ENCODE data around the gene FAM135A.
"Not testable (repeated sequence)": the region's sequence is repeated elsewhere in the genome, so short reads cannot be mapped to it uniquely, and the experiment has no call there.

FAM135A gene

DNA sequence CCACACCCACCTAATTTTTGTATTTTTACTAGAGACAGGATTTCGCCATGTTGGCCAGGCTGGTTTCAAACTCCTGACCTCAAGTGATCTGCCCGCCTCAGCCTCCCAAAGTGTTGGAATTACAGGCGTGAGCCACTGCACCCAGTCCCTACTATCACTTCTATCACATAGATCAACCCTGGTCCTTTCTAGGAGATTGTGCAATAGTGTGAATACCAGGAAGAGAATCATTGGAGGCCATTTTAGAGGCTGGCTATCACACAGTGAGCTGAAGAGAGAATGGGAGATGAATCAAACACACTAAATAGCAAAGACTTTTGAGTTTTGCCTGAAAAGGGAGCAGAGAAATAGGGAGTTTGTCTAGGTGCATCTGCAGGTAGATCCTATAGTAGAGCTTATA, 57.2 kb downstream of the FAM135A start:
- H3K36me3 ChIP-seq (ENCODE audit: control insufficient read depth in 1 of 2, insufficient read depth in 2 of 2, low read length in 2 of 2) = peaks cover 13% of the 10 kb centered on the region in 2 donors
- H3K9me3 ChIP-seq (ENCODE audit: control insufficient read depth in 1 of 2, low read length in 2 of 2); H3K4me3 ChIP-seq (ENCODE audit: low read depth in 1 of 2, low read length in 2 of 2); H3K27me3 ChIP-seq (ENCODE audit: low read depth, low read length); H3K4me1 ChIP-seq (ENCODE audit: control insufficient read depth in 1 of 2, insufficient read depth in 2 of 2, low read length in 2 of 2); H3K27ac ChIP-seq (ENCODE audit: low read length): not testable (repeated sequence)

DNA sequence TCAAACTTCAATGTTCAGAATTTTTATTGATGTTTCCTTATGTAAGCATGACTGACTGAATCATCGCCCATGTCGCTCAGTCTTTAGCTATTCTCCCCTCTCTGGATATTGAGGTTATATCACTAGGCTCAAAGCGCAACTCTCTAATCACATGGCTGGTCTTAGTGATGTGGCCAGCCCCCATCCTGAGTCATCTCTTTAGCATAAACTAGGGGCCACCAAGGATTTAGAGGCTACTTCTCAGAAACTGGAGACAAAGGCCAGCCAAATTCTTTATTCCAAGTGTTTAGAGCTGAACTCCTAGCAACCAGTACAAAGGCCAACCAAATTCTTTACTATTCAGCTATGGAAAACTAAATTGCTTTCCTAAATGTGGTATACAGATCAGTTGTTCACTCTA, 61.4 kb downstream of the FAM135A start:
- peaks cover 0 to under 1% of the 10 kb centered on the region in 2 donors for H3K4me1 ChIP-seq (ENCODE audit: control insufficient read depth in 1 of 2, insufficient read depth in 2 of 2, low read length in 2 of 2)
- H3K4me3 ChIP-seq (ENCODE audit: low read depth in 1 of 2, low read length in 2 of 2) = no peak overlapping the region
- no peak overlapping the region for H3K27ac ChIP-seq (ENCODE audit: low read length)
- H3K36me3 ChIP-seq (ENCODE audit: control insufficient read depth in 1 of 2, insufficient read depth in 2 of 2, low read length in 2 of 2) = peaks cover 20 to 30% of the 10 kb centered on the region in 2 donors
- no peaks in the 10 kb centered on the region for H3K9me3 ChIP-seq (ENCODE audit: control insufficient read depth in 1 of 2, low read length in 2 of 2)
- H3K27me3 ChIP-seq (ENCODE audit: low read depth, low read length) = no peaks in the 10 kb centered on the region

DNA sequence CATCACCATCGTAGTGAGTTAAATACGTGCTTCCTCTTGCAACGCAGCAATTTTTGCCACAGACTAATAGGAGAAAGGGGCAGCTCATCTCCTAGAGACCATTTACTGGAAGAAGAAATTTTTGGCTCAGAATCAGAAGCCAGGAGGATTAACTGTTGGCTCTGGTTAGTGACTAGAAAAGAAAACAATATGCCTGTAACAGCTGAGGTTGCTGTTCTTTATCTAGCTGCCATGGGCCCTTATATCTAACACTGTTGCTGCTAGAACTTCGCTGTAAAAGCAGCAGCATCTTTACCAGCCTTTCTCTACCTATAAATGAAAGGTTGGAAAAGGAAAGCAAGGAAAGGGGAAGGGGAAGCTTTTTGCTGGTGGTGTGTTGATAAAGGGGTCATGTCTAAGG, 65.9 kb downstream of the FAM135A start:
- no peak overlapping the region for H3K4me3 ChIP-seq (ENCODE audit: low read depth in 1 of 2, low read length in 2 of 2)
- peaks cover 0 to 5% of the 10 kb centered on the region in 2 donors for H3K4me1 ChIP-seq (ENCODE audit: control insufficient read depth in 1 of 2, insufficient read depth in 2 of 2, low read length in 2 of 2)
- H3K27ac ChIP-seq (ENCODE audit: low read length) = no peak overlapping the region
- H3K27me3 ChIP-seq (ENCODE audit: low read depth, low read length) = no peaks in the 10 kb centered on the region
- peaks cover 17 to 29% of the 10 kb centered on the region in 2 donors for H3K36me3 ChIP-seq (ENCODE audit: control insufficient read depth in 1 of 2, insufficient read depth in 2 of 2, low read length in 2 of 2)
- H3K9me3 ChIP-seq (ENCODE audit: control insufficient read depth in 1 of 2, low read length in 2 of 2) = no peaks in the 10 kb centered on the region

DNA sequence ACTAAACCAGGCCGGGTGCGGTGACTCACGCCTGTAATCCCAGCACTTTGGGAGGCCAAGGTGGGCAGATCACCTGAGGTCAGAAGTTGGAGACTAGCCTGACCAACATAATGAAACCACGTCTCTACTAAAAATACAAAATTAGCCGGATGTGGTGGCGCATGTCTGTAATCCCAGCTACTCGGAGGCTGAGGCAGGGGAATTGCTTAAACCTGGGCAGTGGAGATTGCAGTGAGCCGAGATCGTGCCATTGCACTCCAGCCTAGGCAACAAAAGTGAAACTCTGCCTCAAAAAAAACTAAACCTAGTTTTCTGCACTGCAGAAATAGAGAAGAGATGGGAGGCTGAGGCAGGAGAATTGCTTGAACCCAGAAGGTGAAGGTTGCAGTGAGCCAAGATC, 73.3 kb downstream of the FAM135A start:
- H3K27me3 ChIP-seq (ENCODE audit: low read depth, low read length) = not testable (repeated sequence)
- H3K36me3 ChIP-seq (ENCODE audit: control insufficient read depth in 1 of 2, insufficient read depth in 2 of 2, low read length in 2 of 2) = peaks cover 0 to 27% of the 10 kb centered on the region in 2 donors

DNA sequence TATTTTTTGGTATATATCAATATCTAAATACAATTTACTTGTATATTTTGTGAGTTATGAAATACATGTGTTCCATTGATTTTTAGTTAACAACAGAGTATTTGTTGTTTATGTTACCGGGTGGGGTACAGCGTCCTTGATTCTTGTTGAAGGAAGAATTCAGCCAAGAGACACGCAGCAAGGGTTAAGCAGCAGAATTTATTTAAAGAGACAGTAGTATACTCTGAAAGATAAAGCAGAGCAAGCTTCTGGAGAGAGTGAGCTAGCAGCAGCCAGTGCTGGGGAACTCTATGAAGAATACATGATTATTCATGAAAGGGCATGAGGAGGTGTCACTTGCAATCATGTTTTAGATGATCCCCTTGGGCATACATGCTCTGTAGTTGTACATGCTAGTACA, 76.1 kb downstream of the FAM135A start:
- Histone ChIP-seq H3K36me3 (ENCODE audit: control insufficient read depth in 1 of 2, insufficient read depth in 2 of 2, low read length in 2 of 2) (peaks cover 0 to 11% of the 10 kb centered on the region in 2 donors), H3K9me3 (ENCODE audit: control insufficient read depth in 1 of 2, low read length in 2 of 2) (no peaks in the 10 kb centered on the region), H3K4me3 (ENCODE audit: low read depth in 1 of 2, low read length in 2 of 2) (no peak overlapping the region), H3K27ac (ENCODE audit: low read length) (no peak overlapping the region), H3K4me1 (ENCODE audit: control insufficient read depth in 1 of 2, insufficient read depth in 2 of 2, low read length in 2 of 2) (no peaks in the 10 kb centered on the region), H3K27me3 (ENCODE audit: low read depth, low read length) (no peaks in the 10 kb centered on the region)

More for the DNA sequence above, 73.3 kb downstream of the FAM135A start:
- H3K4me1 ChIP-seq (ENCODE audit: control insufficient read depth in 1 of 2, insufficient read depth in 2 of 2, low read length in 2 of 2); H3K9me3 ChIP-seq (ENCODE audit: control insufficient read depth in 1 of 2, low read length in 2 of 2); H3K27ac ChIP-seq (ENCODE audit: low read length); H3K4me3 ChIP-seq (ENCODE audit: low read depth in 1 of 2, low read length in 2 of 2): not testable (repeated sequence)

DNA sequence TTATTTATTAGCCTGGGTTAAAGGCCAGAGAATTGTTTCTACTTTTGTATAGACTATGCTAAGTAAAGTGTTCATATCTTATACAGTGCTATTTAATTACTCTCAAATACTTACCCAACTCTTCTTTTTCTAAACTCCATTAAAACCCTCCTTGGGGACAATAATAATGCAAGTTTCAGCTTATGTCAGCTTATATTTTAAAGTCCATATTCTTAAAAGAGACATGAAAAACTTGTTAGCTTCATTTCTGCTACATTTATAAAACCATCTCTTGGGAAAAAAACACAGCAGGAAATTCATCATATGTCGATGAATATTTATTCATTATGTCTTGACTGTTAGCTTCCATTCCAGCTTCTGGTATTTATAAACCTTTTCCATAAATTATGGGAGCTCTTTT, 81.5 kb downstream of the FAM135A start:
- H3K36me3 ChIP-seq (ENCODE audit: control insufficient read depth in 1 of 2, insufficient read depth in 2 of 2, low read length in 2 of 2) = peaks cover 0 to 6% of the 10 kb centered on the region in 2 donors

DNA sequence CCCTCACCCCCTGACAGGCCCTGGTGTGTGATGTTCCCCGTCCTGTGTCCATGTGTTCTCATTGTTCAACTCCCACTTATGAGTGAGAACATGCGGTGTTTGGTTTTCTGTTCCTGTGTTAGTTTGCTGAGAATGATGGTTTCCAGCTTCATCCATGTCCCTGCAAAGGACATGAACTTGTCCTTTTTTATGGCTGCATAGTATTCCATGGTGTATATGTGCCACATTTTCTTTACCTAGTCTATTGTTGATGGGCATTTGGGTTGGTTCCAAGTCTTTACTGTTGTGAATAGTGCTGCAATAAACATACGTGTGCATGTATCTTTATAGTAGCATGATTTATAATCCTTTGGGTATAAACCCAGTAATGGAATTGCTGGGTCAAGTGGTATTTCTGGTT, 82.5 kb downstream of the FAM135A start:
- not testable (repeated sequence) for H3K27me3 ChIP-seq (ENCODE audit: low read depth, low read length); H3K9me3 ChIP-seq (ENCODE audit: control insufficient read depth in 1 of 2, low read length in 2 of 2); H3K27ac ChIP-seq (ENCODE audit: low read length); H3K4me1 ChIP-seq (ENCODE audit: control insufficient read depth in 1 of 2, insufficient read depth in 2 of 2, low read length in 2 of 2); H3K4me3 ChIP-seq (ENCODE audit: low read depth in 1 of 2, low read length in 2 of 2)
- H3K36me3 ChIP-seq (ENCODE audit: control insufficient read depth in 1 of 2, insufficient read depth in 2 of 2, low read length in 2 of 2) = peaks cover 0 to 14% of the 10 kb centered on the region in 2 donors

More for the DNA sequence above, 81.5 kb downstream of the FAM135A start:
- no peak overlapping the region for H3K27ac ChIP-seq (ENCODE audit: low read length)
- no peak overlapping the region for H3K4me3 ChIP-seq (ENCODE audit: low read depth in 1 of 2, low read length in 2 of 2)
- no peaks in the 10 kb centered on the region for H3K27me3 ChIP-seq (ENCODE audit: low read depth, low read length)
- no peaks in the 10 kb centered on the region for H3K4me1 ChIP-seq (ENCODE audit: control insufficient read depth in 1 of 2, insufficient read depth in 2 of 2, low read length in 2 of 2)
- H3K9me3 ChIP-seq (ENCODE audit: control insufficient read depth in 1 of 2, low read length in 2 of 2) = peaks cover 0 to 4% of the 10 kb centered on the region in 2 donors

DNA sequence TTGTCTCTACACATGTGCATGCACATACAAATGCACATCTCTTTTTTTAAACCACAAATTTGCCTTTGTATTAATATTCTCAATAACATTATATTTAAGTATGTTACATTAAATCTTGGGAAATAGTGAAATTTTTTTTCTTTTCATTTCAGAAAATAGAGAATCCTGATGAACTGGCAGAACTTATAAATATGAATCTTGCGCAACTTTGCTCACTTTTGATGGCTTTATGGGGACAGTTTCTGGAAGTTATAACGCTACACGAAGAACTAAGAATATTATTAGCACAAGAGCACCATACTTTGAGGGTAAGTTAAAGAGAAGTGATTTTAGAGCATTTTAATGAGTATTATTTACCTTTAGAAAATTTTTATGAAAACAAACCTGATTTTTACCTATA, 89.2 kb downstream of the FAM135A start:
- Histone ChIP-seq H3K27me3 (ENCODE audit: low read depth, low read length) (no peaks in the 10 kb centered on the region), H3K4me3 (ENCODE audit: low read depth in 1 of 2, low read length in 2 of 2) (no peak overlapping the region), H3K4me1 (ENCODE audit: control insufficient read depth in 1 of 2, insufficient read depth in 2 of 2, low read length in 2 of 2) (no peaks in the 10 kb centered on the region), H3K27ac (ENCODE audit: low read length) (no peak overlapping the region), H3K36me3 (ENCODE audit: control insufficient read depth in 1 of 2, insufficient read depth in 2 of 2, low read length in 2 of 2) (peaks cover 22 to 53% of the 10 kb centered on the region in 2 donors), H3K9me3 (ENCODE audit: control insufficient read depth in 1 of 2, low read length in 2 of 2) (peaks cover 12 to 18% of the 10 kb centered on the region in 2 donors)

DNA sequence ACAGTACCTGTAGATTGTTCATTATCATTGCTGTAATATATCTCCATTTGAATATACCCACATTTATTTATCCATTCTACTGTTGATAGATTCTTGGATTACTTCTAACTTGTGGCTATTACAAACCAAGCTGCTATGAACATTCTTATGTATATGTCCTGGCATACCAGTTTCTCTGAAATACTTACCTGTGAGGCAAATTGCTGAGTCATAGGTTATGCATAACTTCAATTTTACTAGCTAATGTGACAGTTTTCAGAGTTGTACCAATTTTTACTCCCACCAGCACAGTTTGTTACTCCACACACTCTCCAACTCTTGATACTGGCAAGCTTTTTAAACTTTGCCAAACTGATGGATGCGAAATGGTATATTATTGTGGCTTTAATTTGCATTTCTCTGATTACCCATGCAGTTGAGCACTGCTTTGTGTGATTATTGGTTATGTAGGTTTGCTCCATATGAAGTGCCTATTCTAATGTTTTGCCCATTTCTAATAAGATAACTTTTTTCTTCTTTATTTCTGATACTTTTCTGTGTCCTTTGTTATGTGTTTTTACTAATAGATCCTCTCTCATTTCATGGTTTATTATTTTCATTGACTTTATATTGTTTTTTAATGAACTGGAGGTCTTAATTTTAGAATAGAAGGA, 90.6 kb downstream of the FAM135A start:
- no peaks in the 10 kb centered on the region for H3K4me1 ChIP-seq (ENCODE audit: control insufficient read depth in 1 of 2, insufficient read depth in 2 of 2, low read length in 2 of 2)
- peaks cover 22 to 53% of the 10 kb centered on the region in 2 donors for H3K36me3 ChIP-seq (ENCODE audit: control insufficient read depth in 1 of 2, insufficient read depth in 2 of 2, low read length in 2 of 2)
- H3K27me3 ChIP-seq (ENCODE audit: low read depth, low read length) = no peaks in the 10 kb centered on the region
- H3K9me3 ChIP-seq (ENCODE audit: control insufficient read depth in 1 of 2, low read length in 2 of 2) = peaks cover 12 to 18% of the 10 kb centered on the region in 2 donors
- no peak overlapping the region for H3K27ac ChIP-seq (ENCODE audit: low read length)
- H3K4me3 ChIP-seq (ENCODE audit: low read depth in 1 of 2, low read length in 2 of 2) = no peak overlapping the region

DNA sequence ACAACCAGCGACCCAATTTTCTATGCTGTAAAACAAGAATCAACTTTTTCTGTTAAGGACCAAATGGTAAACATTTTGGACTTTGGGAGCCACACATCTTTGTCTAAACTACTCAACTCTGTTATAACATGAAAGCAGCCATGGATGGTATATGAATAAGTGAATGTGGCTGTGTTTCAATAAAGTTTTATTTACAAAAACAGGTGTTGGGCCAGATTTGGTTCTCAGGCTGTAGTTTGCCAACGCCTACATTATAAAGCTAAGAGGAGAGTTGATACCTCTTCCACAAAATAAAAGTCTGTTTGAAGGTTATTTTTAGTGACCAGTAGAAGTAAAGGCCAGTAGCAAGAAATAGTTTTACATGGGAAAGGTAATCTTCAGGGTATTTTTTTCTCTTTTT, 93.0 kb downstream of the FAM135A start:
- peaks cover 12 to 13% of the 10 kb centered on the region in 2 donors for H3K9me3 ChIP-seq (ENCODE audit: control insufficient read depth in 1 of 2, low read length in 2 of 2)
- no peaks in the 10 kb centered on the region for H3K27me3 ChIP-seq (ENCODE audit: low read depth, low read length)
- H3K27ac ChIP-seq (ENCODE audit: low read length) = no peak overlapping the region
- H3K4me3 ChIP-seq (ENCODE audit: low read depth in 1 of 2, low read length in 2 of 2) = no peak overlapping the region
- H3K4me1 ChIP-seq (ENCODE audit: control insufficient read depth in 1 of 2, insufficient read depth in 2 of 2, low read length in 2 of 2) = no peaks in the 10 kb centered on the region
- H3K36me3 ChIP-seq (ENCODE audit: control insufficient read depth in 1 of 2, insufficient read depth in 2 of 2, low read length in 2 of 2) = peaks cover 22 to 34% of the 10 kb centered on the region in 2 donors

DNA sequence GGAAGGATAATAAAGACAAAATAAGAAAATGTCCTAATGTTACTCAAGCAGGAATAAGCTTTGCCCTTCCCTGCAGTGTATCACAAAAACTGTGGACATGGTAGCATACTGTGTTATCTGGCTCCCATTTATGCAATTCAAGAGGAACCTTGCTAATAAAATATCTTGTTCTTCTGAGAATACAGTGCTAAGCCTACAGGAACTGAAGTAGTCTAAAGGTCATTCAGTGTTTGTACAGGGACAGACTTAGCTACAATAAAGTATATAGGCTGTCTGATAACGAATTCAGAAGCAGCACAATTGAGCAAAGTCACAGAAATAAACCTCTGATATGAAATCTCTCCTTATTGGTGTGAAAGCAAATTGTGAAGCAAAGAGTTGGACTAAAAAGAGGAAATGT, 93.9 kb downstream of the FAM135A start:
- Histone ChIP-seq H3K4me3 (ENCODE audit: low read depth in 1 of 2, low read length in 2 of 2) (no peak overlapping the region), H3K27me3 (ENCODE audit: low read depth, low read length) (no peaks in the 10 kb centered on the region), H3K4me1 (ENCODE audit: control insufficient read depth in 1 of 2, insufficient read depth in 2 of 2, low read length in 2 of 2) (no peaks in the 10 kb centered on the region), H3K36me3 (ENCODE audit: control insufficient read depth in 1 of 2, insufficient read depth in 2 of 2, low read length in 2 of 2) (peaks cover 22 to 29% of the 10 kb centered on the region in 2 donors), H3K27ac (ENCODE audit: low read length) (no peak overlapping the region), H3K9me3 (ENCODE audit: control insufficient read depth in 1 of 2, low read length in 2 of 2) (peaks cover 12 to 13% of the 10 kb centered on the region in 2 donors)

DNA sequence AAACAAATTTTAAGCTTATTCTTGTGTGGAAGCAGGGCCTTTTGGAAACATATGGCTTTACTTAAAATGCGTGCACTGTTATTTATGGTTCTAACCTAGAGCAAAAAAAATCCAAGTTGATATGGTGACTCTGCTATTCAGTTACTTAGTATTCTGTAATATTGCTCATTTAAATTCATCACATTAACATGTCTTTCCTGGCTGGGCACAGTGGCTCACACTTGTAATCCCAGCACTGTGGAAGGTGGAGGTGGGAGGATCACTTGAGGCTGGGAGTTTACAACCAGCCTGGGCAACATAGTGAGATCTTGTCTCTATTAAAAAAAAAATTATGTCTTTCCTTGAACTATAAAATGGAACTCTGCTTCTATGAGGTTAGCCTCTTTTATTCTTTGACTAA, 95.6 kb downstream of the FAM135A start:
- H3K36me3 ChIP-seq (ENCODE audit: control insufficient read depth in 1 of 2, insufficient read depth in 2 of 2, low read length in 2 of 2) = peaks cover 15 to 16% of the 10 kb centered on the region in 2 donors

More for the DNA sequence above, 95.6 kb downstream of the FAM135A start:
- H3K27ac ChIP-seq (ENCODE audit: low read length) = no peak overlapping the region
- H3K4me1 ChIP-seq (ENCODE audit: control insufficient read depth in 1 of 2, insufficient read depth in 2 of 2, low read length in 2 of 2) = no peaks in the 10 kb centered on the region
- peaks cover 4 to 6% of the 10 kb centered on the region in 2 donors for H3K9me3 ChIP-seq (ENCODE audit: control insufficient read depth in 1 of 2, low read length in 2 of 2)
- H3K27me3 ChIP-seq (ENCODE audit: low read depth, low read length) = no peaks in the 10 kb centered on the region
- H3K4me3 ChIP-seq (ENCODE audit: low read depth in 1 of 2, low read length in 2 of 2) = no peak overlapping the region

All from muscle layer of duodenum (tissue), 2 donors.